DOHH2 (cell line): Measurements from ENCODE around the gene GNB3.

ENCODE experiments used
- H3F3A ChIP-seq: fragments of 200-600 bp; sonication (generic), shearing (Covaris generic); 2 replicates; pipeline ENCODE4 v1.6.0; 2016; ENCODE audit warnings: antibody characterized with exemption, mild to moderate bottlenecking; ENCODE audit not compliant: control insufficient read depth, insufficient read depth
- H3K27ac ChIP-seq: fragments of 200-600 bp; sonication (generic); 2 replicates; pipeline ENCODE4 v1.5.1; 2014; ENCODE audit warnings: low read depth, mild to moderate bottlenecking, low read length, moderate library complexity
- H3K27me3 ChIP-seq: fragments of 200-600 bp; sonication (generic); 2 replicates; pipeline ENCODE4 v1.6.1; 2014; ENCODE audit warnings: mild to moderate bottlenecking, low read length, mixed read lengths; ENCODE audit not compliant: control insufficient read depth
- H3K36me3 ChIP-seq: fragments of 200-600 bp; sonication (generic); 2 replicates; pipeline ENCODE4 v1.6.1; 2014; ENCODE audit warnings: mild to moderate bottlenecking, low read length, moderate library complexity, mixed read lengths; ENCODE audit not compliant: control insufficient read depth
- H3K4me1 ChIP-seq: fragments of 200-600 bp; sonication (generic); 2 replicates; pipeline ENCODE4 v1.6.1; 2014; ENCODE audit warnings: mild to moderate bottlenecking, low read length, mixed read lengths; ENCODE audit not compliant: control insufficient read depth
- H3K4me2 ChIP-seq: fragments of 200-600 bp; sonication (generic); 2 replicates; pipeline ENCODE4 v1.6.0; 2014; ENCODE audit warnings: mild to moderate bottlenecking, low read length, moderate library complexity
- H3K4me3 ChIP-seq: fragments of 200-600 bp; sonication (generic); 2 replicates; pipeline ENCODE4 v1.5.1; 2014; ENCODE audit warnings: mild to moderate bottlenecking, low read length, mixed read lengths
- H3K79me2 ChIP-seq: fragments of 200-600 bp; sonication (generic); 2 replicates; pipeline ENCODE4 v1.6.1; 2014; ENCODE audit warnings: mild to moderate bottlenecking, low read length, mixed read lengths; ENCODE audit not compliant: control insufficient read depth
- H3K9me2 ChIP-seq: fragments of 200-600 bp; sonication (generic); replicated peaks from 2 replicates; pipeline ENCODE4 v1.6.1; 2014; ENCODE audit warnings: mild to moderate bottlenecking, low read length, mixed read lengths; ENCODE audit not compliant: control insufficient read depth
- H3K9me3 ChIP-seq: fragments of 200-600 bp; sonication (generic); 2 replicates; pipeline ENCODE4 v1.6.1; 2014; ENCODE audit warnings: antibody characterized with exemption, low read length, mixed read lengths; ENCODE audit not compliant: control insufficient read depth, insufficient read depth
- H4K20me1 ChIP-seq: fragments of 200-600 bp; sonication (generic); 2 replicates; pipeline ENCODE4 v1.6.0; 2014; ENCODE audit warnings: low read depth, mild to moderate bottlenecking, antibody characterized with exemption, low read length, moderate library complexity; ENCODE audit not compliant: control insufficient read depth, insufficient read depth
- EZH2phosphoT487 ChIP-seq: fragments of 200-600 bp; sonication (generic); IDR thresholded peaks from 2 replicates; pipeline ENCODE4 v1.6.1; 2017; ENCODE audit warnings: borderline replicate concordance, mild to moderate bottlenecking, antibody characterized with exemption, low read length, moderate library complexity, mixed read lengths
- TF ChIP-seq, protein P1 (sequence below): fragments of 200-600 bp; sonication (generic); IDR thresholded peaks from one replicate; pipeline ENCODE4 v1.5.1; 2014; ENCODE audit warnings: antibody characterized with exemption, mild to moderate bottlenecking, low read depth, low read length; ENCODE audit not compliant: poor library complexity, severe bottlenecking

GNB3 gene

DNA sequence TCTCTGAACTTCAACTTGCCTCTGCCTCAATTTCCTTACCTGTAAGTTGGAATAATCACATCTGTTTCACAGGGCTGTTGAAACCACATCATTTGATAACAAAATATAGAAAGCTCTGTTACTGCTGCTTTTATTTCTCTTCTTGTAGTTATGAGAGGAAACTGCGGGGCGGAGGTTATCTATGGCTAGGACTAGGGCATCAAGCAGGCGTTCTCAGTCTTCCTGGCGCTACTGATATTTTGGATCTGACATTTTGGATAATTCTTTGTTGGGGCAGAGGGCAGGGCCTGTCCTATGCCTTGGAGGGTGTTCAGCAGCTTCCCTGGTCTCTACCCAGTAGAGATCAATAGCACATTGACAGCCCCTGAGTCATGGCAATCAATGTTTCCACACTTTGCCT, 8.6 kb upstream of the GNB3 start:
- no peak overlapping the region for H3K27ac ChIP-seq
- H3K27me3 ChIP-seq, result peaks cover 58% of the 10 kb centered on the region

DNA sequence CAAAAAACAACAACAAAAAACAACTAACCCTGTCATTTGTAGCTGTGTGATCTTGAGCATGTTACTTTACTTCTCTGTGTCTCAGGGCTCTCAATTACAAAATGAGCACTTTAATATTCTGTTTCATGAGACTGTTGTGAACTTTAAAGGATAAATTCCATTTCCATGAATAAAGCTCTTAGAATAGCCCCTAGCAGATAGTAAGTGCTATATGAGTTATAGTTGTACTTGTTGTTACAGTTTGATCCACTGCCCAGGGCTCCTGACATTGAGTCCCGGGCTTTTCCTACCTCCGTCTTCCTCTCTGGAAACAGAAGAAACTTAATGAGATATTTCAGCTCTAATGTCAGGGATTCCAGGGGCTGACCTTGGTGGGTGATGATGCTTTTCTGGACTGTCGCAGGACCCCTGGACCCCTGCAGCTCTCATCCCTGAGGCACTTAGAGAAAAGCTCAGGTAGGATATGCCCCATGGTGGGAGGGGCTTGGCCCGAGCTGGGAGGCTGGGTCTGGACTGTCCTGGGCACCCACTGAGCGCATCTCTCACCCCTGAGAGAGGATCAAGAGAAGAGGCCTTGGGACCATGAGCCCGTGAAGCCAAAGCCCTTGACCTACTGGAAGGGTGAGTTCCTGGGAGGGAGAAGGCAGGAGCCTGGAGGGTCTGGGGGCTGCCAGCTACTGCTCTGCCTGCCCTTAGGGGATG, 7.4 kb upstream of the GNB3 start:
- no peaks in the 10 kb centered on the region for H3K9me2 ChIP-seq
- H3K4me2 ChIP-seq, result no peak overlapping the region
- no peaks in the 10 kb centered on the region for H3K36me3 ChIP-seq
- peaks cover 48% of the 10 kb centered on the region for H3K27me3 ChIP-seq
- TF ChIP-seq EZH2phosphoT487, result no peak
- TF ChIP-seq, protein P1, sequence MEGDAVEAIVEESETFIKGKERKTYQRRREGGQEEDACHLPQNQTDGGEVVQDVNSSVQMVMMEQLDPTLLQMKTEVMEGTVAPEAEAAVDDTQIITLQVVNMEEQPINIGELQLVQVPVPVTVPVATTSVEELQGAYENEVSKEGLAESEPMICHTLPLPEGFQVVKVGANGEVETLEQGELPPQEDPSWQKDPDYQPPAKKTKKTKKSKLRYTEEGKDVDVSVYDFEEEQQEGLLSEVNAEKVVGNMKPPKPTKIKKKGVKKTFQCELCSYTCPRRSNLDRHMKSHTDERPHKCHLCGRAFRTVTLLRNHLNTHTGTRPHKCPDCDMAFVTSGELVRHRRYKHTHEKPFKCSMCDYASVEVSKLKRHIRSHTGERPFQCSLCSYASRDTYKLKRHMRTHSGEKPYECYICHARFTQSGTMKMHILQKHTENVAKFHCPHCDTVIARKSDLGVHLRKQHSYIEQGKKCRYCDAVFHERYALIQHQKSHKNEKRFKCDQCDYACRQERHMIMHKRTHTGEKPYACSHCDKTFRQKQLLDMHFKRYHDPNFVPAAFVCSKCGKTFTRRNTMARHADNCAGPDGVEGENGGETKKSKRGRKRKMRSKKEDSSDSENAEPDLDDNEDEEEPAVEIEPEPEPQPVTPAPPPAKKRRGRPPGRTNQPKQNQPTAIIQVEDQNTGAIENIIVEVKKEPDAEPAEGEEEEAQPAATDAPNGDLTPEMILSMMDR, result no peak
- H3K4me1 ChIP-seq, result peaks cover 21% of the 10 kb centered on the region
- H3K9me3 ChIP-seq, result no peaks in the 10 kb centered on the region
- H4K20me1 ChIP-seq, result no peaks in the 10 kb centered on the region
- no peak overlapping the region for H3K27ac ChIP-seq
- no peaks in the 10 kb centered on the region for H3F3A ChIP-seq
- no peak overlapping the region for H3K4me3 ChIP-seq
- H3K79me2 ChIP-seq, result no peaks in the 10 kb centered on the region

More for the DNA sequence above, 8.6 kb upstream of the GNB3 start:
- Histone ChIP-seq H3K79me2 (no peaks in the 10 kb centered on the region), H3K4me1 (peaks cover 27% of the 10 kb centered on the region), H3K4me3 (no peak overlapping the region), H3K36me3 (no peaks in the 10 kb centered on the region), H3K9me2 (no peaks in the 10 kb centered on the region), H3K4me2 (no peak overlapping the region), H4K20me1 (no peaks in the 10 kb centered on the region), H3F3A (no peaks in the 10 kb centered on the region), H3K9me3 (no peaks in the 10 kb centered on the region)
- no peak for TF ChIP-seq EZH2phosphoT487
- TF ChIP-seq, protein P1, result no peak

DNA sequence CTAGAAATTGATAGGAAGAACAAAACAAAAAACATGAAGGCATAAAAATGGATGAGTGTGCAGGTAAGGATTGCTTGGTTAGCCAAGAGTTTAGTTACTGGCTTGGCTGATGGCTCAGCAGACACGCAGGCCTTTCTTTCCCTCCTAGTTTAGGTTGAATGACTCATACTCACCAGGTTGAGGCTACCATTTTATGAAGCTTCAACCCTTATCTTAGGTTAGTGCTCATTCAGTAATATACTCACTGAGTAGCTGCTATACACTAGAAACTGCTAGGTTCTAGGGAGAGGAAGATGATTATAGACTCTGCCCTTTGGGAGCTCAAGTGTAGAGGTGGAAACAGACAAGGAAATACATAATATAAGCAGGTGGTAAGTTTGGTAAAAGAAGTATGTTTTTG, 6.5 kb upstream of the GNB3 start:
- TF ChIP-seq EZH2phosphoT487, result no peak
- TF ChIP-seq, protein P1, result no peak
- peaks cover 23% of the 10 kb centered on the region for H3K4me1 ChIP-seq
- no peaks in the 10 kb centered on the region for H4K20me1 ChIP-seq
- H3K9me2 ChIP-seq, result no peaks in the 10 kb centered on the region
- H3K9me3 ChIP-seq, result no peaks in the 10 kb centered on the region
- H3K27ac ChIP-seq, result no peak overlapping the region
- H3K36me3 ChIP-seq, result no peaks in the 10 kb centered on the region
- peaks cover 39% of the 10 kb centered on the region for H3K27me3 ChIP-seq
- H3K79me2 ChIP-seq, result no peaks in the 10 kb centered on the region
- H3F3A ChIP-seq, result no peaks in the 10 kb centered on the region
- H3K4me3 ChIP-seq, result no peak overlapping the region
- no peak overlapping the region for H3K4me2 ChIP-seq
